Astrocyte of the hippocampus (primary cell): ENCODE results near the gene IFI35.
"Not testable (repeated sequence)": the region's sequence is repeated elsewhere in the genome, so short reads cannot be mapped to it uniquely, and the experiment has no call there.

ENCODE experiments used
- DNase-seq: peaks from one replicate; pipeline ENCODE4 v3.0.0; 2011; ENCODE audit warnings: low read depth, low spot score

IFI35 gene

DNA sequence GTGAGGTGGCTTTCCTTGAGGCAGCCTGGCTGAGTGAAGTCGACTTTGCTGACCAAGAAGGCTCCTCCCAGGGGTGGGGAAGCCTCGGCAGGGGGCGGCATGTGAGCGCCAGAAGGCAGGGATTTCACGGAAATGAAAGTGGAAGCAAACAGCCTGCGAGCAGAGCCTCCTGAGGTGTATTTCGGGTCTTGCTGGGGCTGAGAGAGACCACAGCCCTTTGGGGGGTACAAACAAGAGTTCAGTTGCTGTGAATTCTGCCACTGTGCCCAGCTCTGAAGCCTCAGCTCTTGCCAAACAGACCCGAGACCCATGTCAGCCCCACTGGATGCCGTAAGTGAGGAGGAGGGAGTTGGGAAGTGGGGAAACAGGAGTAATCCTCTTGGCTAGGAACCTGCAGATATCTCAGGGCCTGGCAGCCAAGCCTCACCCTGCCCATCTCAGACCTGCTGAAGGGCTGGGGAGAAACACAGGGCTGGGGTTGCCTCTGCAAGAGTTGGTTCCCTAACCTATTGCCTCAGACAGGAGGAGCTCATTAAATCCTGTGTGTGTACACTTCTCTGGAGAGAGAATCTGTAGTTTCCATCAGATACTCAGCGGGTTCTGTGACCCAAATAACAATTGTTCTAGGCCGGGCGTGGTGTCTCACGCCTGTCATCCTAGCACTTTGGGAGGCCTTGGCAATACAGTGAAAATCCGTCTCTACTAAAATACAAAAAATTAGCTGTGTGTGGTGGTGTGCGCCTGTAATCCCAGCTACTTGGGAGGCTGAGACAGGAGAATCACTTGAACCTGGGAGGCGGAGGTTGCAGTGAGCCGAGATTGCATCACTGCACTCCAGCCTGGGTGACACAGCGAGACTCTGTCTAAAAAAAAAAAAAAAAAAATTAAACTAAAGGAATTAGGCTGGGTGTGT, at the start of gene IFI35:
TSS of gene IFI35 (plus strand) at position 146 of the 913 bp plus-strand sequence. CDS start at position 310, 164 bp downstream.
- peak; percentile 90 for DNase-seq

DNA sequence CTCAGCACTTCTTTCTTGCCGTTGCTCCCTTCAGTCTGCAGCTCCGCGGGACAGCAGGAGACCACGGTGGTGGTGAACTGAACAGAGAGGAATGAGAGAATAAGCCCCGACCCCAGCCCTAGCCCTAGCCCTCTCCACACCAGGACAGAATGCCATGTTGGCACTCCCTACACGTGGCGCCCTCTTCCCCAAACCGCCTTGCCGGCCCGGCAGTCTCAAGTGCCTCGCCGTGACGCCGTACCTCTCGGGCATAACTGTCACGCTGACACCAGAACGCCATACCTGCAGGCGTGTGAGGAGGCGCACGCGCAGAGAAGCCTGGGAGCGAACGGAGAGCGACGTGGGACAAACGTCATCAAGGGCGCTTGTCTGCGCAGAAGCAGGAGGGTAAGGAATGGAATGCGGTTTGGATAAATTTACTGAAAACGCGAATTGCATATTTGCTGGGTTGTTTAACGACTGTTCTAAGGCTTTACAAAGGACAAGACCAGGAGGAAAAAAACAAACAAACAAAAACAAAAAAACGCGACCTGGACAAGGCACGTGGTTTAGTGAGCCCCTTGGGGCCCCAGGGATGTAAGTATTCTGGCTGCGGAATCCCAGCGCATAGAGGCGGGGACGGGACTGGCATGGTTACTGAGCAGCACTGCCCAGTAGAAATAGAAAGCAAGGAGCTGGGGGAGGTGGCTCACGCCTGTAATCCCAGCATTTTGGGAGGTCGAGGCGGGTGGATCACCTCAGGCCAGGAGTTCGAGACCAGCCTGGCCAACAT, 42.2 kb upstream of the IFI35 start, which contains the start of gene AARSD1:
TSS of gene AARSD1 (minus strand) at position 294 of the 772 bp plus-strand sequence. CDS start at position 280, 14 bp downstream.
- peak; percentile 98 for DNase-seq

DNA sequence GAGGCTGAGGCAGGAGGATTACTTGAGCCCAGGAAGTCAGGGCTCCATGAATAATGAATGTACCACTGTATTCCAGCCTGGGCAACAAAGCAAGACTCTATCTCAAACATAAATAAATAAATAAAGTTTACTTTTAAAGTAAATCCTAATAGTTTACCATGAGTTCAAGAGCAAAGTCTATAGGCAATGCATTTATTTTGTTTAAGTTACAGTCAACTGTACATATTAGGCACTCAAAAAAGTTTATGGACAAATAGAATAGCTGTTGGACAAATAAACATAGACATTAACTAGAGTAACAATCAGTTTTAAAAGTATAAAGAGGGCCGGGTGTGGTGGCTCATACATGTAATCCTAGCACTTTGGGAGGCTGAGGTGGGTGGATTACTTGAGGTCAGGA, 38.7 kb upstream of the IFI35 start:
- no peak for DNase-seq

DNA sequence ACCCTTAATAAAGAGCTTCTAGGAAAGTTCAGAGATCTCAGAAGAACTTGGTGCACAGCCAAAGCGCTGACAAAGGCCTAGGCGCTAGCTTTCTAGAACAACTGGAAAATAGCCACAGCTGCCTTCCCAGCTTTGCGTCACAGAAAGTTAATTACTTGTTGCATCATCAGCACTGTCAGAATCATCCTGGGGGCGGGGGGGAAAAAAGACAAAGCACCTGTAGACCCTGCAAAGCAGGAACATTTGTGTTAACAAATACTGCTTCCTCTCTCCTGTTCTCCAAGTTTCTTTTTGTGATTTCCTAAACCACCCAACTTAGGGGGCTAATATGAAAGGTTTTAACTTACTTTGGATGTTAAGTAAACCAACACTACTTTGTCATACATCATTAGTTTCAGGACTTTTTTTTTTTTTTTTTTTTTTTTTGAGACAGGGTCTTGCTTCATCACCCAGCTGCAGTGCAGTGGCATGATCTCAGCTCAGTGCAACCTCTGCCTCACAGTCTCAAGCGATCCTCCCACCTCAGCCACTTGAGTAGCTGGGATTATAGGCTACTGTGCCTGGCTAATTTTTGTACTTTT, 37.5 kb upstream of the IFI35 start:
- no peak for DNase-seq

DNA sequence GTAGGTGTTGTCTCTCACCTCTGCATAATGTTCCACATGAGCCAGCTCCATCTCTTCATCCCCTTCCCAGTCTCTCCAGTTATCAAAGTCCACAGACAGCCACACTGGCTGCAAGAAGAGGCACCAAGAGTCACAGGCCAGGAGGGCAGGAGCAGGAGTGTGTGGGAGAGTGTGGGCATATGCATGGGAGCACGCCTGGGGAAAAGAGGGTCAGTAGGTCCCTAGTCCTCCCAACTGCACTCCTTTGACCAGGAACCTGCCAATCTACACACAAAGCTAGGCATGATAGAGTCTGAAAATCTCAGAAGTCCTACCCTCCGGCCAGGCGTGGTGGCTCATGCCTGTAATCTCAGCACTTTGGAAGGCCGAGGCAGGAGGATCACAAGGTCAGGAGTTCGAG, 35.0 kb upstream of the IFI35 start:
- DNase-seq, result no peak

DNA sequence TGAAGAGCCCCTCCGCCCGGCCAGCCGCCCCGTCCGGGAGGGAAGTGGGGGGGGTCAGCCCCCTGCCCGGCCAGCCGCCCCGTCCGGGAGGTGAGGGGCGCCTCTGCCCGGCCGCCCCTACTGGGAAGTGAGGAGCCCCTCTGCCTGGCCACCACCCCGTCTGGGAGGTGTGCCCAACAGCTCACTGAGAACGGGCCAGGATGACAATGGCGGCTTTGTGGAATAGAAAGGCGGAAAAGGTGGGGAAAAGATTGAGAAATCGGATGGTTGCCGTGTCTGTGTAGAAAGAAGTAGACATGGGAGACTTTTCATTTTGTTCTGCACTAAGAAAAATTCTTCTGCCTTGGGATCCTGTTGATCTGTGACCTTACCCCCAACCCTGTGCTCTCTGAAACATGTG, 33.3 kb upstream of the IFI35 start:
- DNase-seq, result not testable (repeated sequence)

DNA sequence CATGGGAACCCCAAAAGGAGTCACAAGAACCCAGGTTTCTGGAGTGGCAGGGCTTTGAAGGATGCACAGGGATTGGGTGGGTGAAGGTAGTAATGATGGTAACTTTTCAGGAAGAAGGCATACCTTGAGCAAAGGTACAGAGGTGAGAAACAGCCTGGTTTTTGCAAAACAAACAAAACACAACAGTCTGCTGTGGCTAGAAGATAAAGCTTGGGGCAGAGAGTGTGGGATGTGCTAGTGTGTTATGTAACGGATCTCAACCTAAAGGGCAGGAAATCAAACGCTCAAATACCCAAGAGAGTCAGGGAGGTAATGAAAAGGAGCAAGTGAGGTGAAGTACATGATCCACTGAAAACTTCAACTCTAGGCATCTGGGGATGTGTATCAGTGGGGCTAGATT, 31.3 kb upstream of the IFI35 start:
- no peak for DNase-seq

DNA sequence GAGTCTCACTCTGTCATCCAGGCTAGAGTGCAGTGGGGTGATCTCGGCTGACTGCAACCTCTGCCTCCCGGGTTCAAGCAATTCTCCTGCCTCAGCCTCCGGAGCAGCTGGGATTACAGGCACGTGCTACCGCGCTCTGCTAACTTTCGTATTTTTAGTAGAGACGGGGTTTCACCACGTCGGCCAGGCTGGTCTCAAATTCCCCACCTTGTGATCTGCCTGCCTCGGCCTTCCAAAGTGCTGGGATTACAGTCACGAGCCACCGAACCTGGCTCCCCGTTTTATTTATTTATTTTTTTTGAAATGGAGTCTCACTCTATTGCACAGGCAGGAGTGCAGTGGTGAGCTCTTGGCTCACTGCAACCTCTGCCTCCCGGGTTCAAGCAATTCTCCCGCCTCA, 30.9 kb upstream of the IFI35 start:
- not testable (repeated sequence) for DNase-seq

DNA sequence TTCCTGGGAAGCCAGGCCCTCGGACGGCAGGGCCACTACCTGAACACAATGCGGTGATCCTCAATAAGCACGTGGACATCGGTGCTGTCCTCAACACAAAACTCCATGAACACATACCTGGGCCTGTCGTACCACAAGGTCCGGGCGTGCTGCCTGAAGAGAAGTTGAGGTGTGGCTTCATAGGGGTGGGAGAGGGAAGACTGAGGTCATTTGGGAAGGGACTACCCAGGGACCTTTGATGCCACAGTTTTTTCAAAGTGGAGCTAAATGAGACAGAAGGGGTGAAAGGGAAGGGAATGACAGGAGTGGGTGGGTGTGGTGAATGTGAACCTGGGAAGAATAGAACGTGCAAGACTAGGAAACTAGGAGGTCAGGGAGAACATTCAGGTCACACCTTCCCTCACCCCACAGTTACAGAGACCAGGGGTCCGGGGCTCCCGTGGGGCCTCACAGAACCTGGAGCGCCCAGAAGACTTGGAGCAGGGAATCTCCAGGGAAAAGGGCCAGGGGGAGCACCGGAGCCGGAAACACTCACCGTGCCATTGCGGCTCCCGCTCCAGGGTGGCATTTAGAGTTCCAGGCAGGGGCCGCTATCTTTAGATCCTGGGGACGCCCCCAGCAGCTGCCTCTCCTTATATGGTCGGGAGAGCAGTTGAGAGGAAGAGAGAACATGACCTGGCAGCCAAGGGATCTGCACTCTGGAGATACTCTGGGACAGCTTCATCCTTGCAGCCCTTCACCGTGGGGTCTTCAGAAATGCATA, 26.9 kb upstream of the IFI35 start, which contains the start of gene PTGES3L:
TSS of gene PTGES3L (minus strand) at position 570 of the 763 bp plus-strand sequence. CDS start at position 543, 27 bp downstream.
- DNase-seq, result peak; percentile 66

DNA sequence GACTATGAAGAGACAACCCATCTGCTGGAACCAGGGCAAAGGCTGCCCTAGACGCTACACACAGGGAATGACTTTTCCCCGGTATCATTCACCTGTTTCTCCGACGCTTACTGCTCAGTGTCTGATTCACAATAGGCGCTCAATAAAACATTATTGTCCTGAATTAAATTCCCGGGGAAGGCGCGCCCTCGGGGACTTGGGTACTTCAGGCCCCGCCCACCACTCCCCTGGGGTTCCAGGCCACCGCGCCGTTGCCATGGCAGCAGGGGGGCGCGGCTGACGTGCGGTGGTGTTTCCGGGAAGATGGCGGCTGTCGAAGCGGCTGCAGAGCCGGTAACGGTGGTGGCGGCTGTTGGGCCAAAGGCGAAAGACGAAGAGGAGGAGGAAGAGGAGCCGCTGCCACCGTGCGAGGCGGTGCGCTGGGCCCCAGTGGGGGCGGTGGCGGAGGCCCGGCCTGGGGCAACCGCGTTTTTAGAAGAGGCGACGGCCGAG, 26.3 kb upstream of the IFI35 start, which contains the start of gene RUNDC1:
TSS of gene RUNDC1 (plus strand) at position 292 of the 492 bp plus-strand sequence. CDS start at position 304, 12 bp downstream.
- DNase-seq, result peak; percentile 97

DNA sequence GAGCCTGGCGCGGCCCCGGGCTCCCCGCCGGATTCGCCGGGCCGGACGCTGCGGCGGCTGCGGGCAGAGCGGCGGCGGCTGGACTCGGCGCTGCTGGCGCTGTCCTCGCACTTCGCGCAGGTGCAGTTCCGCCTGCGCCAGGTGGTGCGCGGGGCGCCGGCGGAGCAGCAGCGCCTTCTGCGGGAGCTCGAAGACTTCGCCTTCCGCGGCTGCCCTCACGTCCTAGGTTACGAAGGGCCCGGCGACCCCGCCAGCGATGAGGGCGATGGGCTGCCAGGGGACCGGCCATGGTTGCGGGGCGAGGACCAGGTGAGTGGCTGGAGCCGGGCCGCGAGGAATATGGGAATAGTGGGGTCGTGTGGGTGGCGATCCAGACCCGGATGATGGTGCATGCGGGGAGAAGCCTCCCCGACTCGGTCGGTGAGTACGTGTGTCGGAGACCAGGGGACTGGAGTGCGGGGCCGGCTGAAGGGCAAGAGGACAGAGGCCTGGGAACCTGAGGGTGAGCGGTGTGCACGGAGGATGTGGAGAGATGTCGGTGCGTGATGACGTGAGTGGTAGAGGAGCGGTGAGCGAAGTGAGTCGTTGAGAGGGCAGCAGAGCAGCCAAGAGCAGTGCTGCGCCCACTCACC, 25.7 kb upstream of the IFI35 start:
- DNase-seq, result peak; percentile 67

DNA sequence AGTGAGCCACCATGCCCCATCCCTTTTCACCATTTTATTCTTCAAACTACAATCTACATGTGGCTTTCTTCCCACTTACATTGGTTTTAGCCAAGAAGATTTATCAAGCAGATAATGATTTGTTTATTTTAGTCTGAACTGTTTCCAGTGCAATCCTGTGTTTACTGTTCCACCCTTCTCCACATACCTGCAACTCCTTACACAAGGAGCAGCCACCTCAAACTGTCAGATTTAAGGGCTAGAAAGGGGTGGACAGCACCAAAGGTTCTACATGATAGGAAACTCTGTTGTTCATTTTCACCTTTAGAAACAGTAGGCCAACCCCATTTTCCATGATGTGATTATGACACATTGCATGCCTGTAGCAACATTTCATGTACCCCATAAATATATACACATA, 24.3 kb upstream of the IFI35 start:
- DNase-seq, result no peak

DNA sequence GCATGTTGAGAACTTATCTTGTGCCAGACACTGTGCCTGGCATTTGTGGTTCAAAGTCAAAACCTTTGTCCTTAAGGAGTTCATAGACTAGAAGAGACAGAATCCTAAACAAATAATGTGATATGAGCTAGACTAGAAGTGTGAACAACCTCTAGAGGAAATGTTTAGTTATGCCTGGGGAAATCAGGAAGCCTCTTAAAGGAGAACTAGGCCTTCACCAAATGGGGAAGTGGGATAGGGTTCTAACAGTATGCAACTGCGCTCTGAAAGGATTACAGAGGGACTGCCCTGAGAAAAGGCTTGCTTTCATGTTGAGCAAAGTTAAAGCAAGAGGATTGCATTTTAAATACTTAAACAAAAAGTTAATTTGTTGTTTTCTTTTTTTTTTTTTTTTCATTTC, 21.4 kb upstream of the IFI35 start:
- no peak for DNase-seq

DNA sequence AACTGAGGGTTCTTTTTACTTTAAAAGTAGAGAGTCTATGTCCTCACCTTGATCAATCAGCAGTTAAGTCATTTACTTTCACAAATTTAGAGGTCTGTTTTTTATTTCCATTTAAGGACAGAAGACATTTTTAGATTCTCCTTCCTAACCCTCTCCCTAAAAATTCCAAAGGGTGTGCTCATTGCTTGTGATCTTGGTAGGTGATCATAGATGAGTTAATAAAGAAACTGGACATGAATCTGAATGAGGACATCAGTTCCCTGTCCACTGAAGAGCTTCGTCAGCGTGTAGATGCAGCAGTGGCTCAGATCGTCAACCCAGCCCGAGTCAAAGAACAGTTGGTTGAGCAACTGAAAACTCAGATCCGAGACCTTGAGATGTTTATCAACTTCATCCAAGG, 17.4 kb upstream of the IFI35 start:
- no peak for DNase-seq

DNA sequence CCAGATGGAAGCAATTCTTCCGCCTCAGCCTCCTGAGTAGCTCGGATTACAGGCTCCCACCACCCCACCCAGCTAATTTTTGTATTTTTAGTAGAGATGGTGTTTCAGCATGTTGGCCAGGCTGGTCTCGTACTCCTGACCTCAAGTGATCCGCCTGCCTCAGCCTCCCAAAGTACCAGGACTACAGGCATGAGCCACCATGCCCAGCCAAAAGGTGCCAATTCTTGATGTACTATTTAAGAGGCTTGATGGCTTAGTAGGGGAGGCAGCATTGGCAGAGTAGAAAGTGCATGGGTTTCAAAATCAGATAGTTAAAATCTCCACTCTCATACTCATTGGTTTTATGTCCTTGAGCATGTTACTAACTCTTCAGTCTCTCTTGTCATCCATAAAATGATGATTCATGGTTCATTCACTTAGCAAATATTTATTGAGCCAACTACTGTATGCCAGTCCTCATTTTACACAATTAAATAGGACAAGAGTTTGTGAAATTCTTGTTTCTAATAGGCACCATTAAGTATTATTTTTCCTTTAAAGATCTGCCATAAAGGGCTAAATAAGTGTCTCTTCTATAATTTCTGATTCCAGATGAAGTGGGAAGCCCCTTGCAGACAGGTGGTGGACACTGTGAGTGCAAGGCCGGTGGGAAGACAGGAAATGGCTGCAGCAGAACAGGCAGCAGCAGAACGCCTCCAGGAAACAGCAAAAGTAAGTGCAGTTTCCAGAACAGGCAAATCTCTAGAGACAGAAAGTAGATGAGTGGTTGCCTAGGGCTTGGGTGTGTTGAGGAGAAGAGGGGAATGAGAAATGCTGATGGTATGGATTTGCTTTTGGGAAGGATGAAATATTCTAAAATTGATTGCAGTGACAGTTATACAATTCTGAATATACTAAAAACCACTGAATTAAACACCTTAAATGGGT, 16.6 kb upstream of the IFI35 start:
- DNase-seq, result no peak

DNA sequence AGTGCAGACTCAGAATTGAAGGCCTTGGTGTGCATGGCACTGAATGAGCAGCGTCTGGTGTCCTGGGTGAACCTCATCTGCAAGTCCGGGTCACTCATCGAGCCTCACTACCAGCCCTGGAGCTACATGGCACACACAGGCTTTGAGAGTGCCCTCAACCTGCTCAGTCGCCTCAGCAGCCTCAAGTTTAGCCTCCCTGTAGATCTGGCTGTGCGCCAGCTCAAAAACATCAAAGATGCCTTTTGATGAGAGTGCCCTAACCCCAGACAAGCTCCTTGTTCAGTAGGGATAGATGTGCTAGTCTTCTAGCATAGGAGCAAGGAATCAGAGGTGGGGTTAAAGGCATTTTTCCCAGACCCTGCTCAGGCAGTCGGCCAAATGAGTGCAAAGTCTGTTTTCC, 15.1 kb upstream of the IFI35 start:
- DNase-seq, result no peak

DNA sequence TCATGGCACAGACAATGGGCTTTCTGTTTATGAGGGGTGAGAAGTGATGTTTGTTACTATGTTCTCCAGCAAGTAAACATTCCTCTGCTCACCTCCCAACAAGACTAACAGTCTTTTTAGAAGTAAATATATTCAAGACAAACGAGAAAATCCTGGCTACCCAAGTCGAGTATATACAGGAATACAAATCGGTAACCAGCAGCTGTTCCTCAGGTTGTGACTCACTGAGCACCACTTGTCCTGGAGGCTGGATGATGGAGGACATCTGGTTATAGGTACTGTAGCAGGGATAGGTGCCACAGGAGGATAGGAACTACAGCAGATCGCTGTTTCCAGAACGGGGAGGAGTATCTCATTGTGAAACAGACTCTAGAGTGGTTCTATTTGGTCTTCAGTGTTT, 13.7 kb upstream of the IFI35 start:
- DNase-seq, result no peak

DNA sequence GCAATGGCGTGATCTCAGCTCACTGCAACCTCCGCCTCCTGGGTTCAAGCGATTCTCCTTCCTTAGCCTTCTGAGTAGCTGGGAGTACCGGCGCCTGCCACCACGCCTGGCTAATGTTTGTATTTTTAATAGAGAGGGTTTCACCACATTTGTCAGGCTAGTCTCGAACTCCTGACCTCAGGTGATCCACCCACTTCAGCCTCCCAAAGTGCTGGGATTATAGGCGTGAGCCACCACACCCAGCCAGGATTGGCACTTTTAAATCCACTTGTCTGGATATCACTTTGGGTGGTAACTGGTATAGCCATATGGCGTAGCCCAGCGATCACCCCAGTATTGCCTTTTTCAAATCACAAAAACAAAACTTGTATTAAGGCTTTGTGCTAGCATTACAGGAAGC, 12.7 kb upstream of the IFI35 start:
- DNase-seq, result not testable (repeated sequence)

DNA sequence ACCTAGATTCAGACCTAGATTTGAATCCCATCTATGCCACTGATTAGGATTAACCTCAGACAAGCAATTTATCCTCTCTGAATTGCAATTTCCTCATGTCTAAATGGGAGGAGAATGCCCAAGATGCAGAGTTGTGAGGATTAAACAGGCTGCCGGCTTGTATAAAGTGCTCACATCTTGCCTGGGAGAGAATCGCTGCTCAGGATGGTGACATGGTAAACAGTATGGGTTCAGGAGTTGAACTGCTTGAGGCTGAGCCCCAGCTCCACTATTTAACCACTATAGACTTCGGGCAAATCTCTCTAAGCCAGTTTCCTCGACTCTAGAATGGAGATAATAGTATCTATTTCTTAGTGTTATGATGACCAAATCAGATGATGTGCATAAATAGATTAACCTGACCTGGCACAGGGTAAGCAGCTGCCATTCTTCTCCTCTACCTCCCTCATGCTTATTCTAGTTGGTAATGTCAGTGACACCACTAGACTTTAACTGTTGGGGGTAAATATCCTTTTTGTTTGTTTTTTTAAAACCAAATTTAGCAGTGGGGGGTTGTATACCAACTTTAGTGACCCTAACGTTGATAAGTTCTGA, 9.1 kb upstream of the IFI35 start:
- DNase-seq, result no peak
